ENCODE data around the gene OTX1.

DNA sequence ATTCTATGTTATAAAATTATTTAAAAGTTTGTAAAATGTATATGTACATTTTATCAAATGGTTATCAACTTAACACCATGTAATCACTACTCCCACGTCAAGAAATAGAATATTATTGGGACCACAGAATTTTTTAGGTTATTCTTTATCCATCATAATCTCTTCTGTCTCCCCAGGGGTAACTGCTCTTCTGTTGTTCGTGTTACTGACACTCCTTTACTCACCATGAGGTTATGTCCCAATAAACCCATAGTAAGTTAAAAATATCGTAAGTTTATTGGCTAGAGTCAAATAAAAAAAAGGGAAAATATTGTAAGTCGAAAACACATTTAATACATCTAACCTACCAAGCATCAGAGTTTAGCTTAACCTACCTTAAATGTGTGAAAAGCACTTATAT lies 14.0 kb downstream of the OTX1 start:
- TF ChIP-seq, protein P1, sequence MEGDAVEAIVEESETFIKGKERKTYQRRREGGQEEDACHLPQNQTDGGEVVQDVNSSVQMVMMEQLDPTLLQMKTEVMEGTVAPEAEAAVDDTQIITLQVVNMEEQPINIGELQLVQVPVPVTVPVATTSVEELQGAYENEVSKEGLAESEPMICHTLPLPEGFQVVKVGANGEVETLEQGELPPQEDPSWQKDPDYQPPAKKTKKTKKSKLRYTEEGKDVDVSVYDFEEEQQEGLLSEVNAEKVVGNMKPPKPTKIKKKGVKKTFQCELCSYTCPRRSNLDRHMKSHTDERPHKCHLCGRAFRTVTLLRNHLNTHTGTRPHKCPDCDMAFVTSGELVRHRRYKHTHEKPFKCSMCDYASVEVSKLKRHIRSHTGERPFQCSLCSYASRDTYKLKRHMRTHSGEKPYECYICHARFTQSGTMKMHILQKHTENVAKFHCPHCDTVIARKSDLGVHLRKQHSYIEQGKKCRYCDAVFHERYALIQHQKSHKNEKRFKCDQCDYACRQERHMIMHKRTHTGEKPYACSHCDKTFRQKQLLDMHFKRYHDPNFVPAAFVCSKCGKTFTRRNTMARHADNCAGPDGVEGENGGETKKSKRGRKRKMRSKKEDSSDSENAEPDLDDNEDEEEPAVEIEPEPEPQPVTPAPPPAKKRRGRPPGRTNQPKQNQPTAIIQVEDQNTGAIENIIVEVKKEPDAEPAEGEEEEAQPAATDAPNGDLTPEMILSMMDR (IDR thresholded peaks at IDR 0.05; ENCODE audit: insufficient read depth, low read depth, low read length) = no peak
- no peak for TF ChIP-seq EZH2 (IDR thresholded peaks at IDR 0.05; ENCODE audit: insufficient read depth, low read length)
